BE2C (cell line): ENCODE data around the gene CTDSPL.
"Not testable (repeated sequence)": the region's sequence is repeated elsewhere in the genome, so short reads cannot be mapped to it uniquely, and the experiment has no call there.

Source experiments
- DNase-seq: peaks from one replicate; pipeline ENCODE4 v3.0.0-alpha.2; 2020
- H3K27me3 ChIP-seq: fragments of 250-450 bp; sonication (Bioruptor Pico); 2 replicates; pipeline ENCODE4 v1.5.1; 2020; ENCODE audit warnings: mild to moderate bottlenecking
- H3K36me3 ChIP-seq: fragments of 250-450 bp; sonication (Bioruptor Pico); 2 replicates; pipeline ENCODE4 v1.5.1; 2020; ENCODE audit warnings: mild to moderate bottlenecking
- H3K4me1 ChIP-seq: fragments of 250-450 bp; sonication (Bioruptor Pico); 2 replicates; pipeline ENCODE4 v1.5.1; 2020
- H3K4me3 ChIP-seq: 2 replicates; pipeline ENCODE4 v1.5.1; 2011; ENCODE audit warnings: low read depth, low read length
- H3K9me3 ChIP-seq: fragments of 250-450 bp; sonication (Bioruptor Pico); 2 replicates; pipeline ENCODE4 v1.5.1; 2020
- TF ChIP-seq, protein P1 (sequence below): IDR thresholded peaks from 2 replicates; pipeline ENCODE4 v1.5.1; 2012; ENCODE audit warnings: mild to moderate bottlenecking, low read depth, low read length

CTDSPL gene

DNA sequence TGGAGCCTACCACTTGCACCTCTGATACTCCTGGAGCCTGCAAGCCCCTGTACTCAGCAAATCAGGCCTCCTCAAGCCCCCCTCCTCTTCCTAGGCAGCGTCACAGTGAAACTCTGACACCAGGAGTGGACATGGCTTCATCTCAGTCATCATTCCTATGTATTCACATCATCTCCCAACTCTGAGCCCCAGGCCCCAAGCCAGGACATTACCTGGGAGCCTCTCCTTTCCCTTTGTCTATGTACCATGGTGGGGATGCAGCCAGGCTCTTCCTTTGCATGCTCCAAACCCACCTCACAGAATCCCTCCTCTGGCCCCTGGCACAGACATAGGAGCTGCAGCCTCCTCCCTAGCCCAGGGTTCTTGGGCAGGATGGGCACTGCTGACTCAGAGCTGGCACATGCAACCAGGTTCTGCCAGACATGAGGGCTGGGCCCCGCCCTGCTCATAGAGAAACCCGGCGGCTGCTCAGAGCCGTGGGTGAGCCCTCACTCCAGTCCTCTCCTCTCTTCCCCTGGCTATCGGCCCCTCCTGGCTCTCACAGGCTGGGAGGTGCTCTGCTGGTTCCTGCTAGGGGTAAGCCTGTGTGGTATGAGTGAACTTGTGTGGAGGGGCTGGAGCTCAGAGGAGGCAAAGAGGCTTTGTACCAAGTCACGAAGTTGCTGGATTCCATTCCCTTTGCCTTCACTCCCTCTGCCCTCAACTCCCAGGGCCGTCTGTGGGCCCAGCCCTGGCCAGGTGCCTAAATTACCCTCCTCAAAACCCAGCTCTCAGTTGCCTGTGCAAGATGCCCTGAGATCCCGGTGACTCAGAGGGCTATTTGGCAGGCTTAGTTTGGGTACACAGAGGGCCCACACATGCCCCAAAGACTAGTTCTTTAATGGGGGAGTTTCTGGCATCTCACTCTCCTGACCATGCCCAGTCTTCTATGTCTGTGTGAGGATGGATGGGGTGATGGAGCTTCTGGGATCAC is 169.6 kb downstream of the CTDSPL start:
- no peak overlapping the region for H3K4me3 ChIP-seq
- H3K9me3 ChIP-seq: no peaks in the 10 kb centered on the region
- H3K4me1 ChIP-seq: no peaks in the 10 kb centered on the region
- TF ChIP-seq, protein P1, sequence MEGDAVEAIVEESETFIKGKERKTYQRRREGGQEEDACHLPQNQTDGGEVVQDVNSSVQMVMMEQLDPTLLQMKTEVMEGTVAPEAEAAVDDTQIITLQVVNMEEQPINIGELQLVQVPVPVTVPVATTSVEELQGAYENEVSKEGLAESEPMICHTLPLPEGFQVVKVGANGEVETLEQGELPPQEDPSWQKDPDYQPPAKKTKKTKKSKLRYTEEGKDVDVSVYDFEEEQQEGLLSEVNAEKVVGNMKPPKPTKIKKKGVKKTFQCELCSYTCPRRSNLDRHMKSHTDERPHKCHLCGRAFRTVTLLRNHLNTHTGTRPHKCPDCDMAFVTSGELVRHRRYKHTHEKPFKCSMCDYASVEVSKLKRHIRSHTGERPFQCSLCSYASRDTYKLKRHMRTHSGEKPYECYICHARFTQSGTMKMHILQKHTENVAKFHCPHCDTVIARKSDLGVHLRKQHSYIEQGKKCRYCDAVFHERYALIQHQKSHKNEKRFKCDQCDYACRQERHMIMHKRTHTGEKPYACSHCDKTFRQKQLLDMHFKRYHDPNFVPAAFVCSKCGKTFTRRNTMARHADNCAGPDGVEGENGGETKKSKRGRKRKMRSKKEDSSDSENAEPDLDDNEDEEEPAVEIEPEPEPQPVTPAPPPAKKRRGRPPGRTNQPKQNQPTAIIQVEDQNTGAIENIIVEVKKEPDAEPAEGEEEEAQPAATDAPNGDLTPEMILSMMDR: no peak
- no peaks in the 10 kb centered on the region for H3K27me3 ChIP-seq
- no peak for DNase-seq
- no peaks in the 10 kb centered on the region for H3K36me3 ChIP-seq

DNA sequence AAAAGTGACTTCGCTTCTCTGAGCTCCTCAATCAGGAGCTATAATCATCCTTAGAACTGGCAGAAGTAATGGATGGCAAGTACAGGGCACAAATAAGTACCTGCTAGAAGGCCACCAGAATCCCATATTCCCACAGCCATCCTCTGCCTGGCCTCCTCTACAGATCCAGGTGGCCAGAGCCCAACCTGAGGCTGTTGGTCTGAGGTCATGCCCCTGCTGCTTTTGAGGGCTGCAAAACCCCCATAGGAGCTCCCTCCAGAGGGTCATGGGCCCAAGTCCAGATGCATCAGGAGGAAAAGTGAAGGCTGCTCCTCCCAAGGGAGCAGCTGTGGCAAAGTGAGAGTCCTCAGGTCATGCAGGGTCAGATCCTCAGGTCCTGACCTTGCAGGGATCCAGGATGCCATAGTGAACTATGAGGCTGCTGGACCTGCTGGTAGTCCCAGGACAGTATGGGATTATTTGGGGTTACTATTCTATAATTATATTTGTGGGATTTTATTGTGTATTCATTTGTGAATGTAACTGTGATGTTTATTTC is 170.7 kb downstream of the CTDSPL start:
- H3K9me3 ChIP-seq: no peaks in the 10 kb centered on the region
- TF ChIP-seq, protein P1: no peak
- H3K36me3 ChIP-seq: no peaks in the 10 kb centered on the region
- DNase-seq: no peak
- no peak overlapping the region for H3K4me3 ChIP-seq
- H3K4me1 ChIP-seq: no peaks in the 10 kb centered on the region
- no peaks in the 10 kb centered on the region for H3K27me3 ChIP-seq

DNA sequence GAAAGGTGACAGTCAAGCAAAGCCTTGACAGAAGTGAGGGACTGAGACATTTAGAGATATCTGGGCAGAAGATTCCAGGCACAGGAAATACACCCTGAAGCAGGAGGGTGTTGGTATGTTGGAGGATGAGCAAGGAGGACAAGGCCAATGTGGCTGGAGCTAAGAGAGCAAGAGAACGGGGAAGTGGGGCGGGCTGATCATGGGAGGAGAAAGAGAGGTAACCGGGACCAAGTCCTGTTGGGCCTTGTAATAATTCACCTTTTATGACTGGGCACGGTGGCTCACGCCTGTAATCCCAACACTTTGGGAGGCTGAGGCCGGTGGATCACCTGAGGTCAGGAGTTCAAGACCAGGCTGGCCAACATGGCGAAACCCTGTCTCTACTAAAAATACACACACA is 171.9 kb downstream of the CTDSPL start:
- H3K9me3 ChIP-seq, H3K4me3 ChIP-seq, H3K36me3 ChIP-seq, H3K4me1 ChIP-seq, DNase-seq, H3K27me3 ChIP-seq: not testable (repeated sequence)
